IMR-90 (cell line): Measurements from ENCODE around the gene TMEM97.

Source experiments
- BHLHE40 ChIP-seq: fragments of 150-350 bp; IDR thresholded peaks from 2 replicates; pipeline ENCODE4 v1.6.1; 2016; ENCODE audit warnings: mild to moderate bottlenecking, low read depth, low read length
- CHD1 ChIP-seq: IDR thresholded peaks from 2 replicates; pipeline ENCODE4 v1.6.1; 2012; ENCODE audit warnings: low read depth, low read length, improper control_type of control experiment
- FOS ChIP-seq: fragments of 150-350 bp; IDR thresholded peaks from 2 replicates; pipeline ENCODE4 v1.6.1; 2016; ENCODE audit warnings: low read depth, low read length
- MAZ ChIP-seq: IDR thresholded peaks from 2 replicates; pipeline ENCODE4 v1.6.1; 2012; ENCODE audit warnings: low read depth, mild to moderate bottlenecking, low read length, improper control_type of control experiment, moderate library complexity, borderline replicate concordance
- MXI1 ChIP-seq: IDR thresholded peaks from 2 replicates; pipeline ENCODE4 v1.6.1; 2012; ENCODE audit warnings: low read depth, mild to moderate bottlenecking, low read length, moderate library complexity, borderline replicate concordance
- POLR2A ChIP-seq: IDR thresholded peaks from 2 replicates; pipeline ENCODE4 v1.6.1; 2012; ENCODE audit warnings: mild to moderate bottlenecking, low read depth, low read length
- RAD21 ChIP-seq: IDR thresholded peaks from 2 replicates; pipeline ENCODE4 v1.6.1; 2012; ENCODE audit warnings: low read length, improper control_type of control experiment
- RCOR1 ChIP-seq: IDR thresholded peaks from 2 replicates; pipeline ENCODE4 v1.6.1; 2012; ENCODE audit warnings: mild to moderate bottlenecking, low read length, improper control_type of control experiment; ENCODE audit not compliant: insufficient replicate concordance
- RFX5 ChIP-seq: IDR thresholded peaks from 2 replicates; pipeline ENCODE4 v1.8.0; 2012; ENCODE audit warnings: low read depth, mild to moderate bottlenecking, low read length, moderate library complexity
- SMC3 ChIP-seq: fragments of 150-350 bp; IDR thresholded peaks from 2 replicates; pipeline ENCODE4 v1.6.1; 2016; ENCODE audit warnings: low read depth, mild to moderate bottlenecking, antibody characterized with exemption, low read length, moderate library complexity
- TF ChIP-seq, protein P1 (sequence below): conservative IDR thresholded peaks from 2 replicates; pipeline ENCODE4 v1.5.1; 2012; ENCODE audit warnings: mild to moderate bottlenecking, low read depth, low read length, improper control_type of control experiment
- TF ChIP-seq, protein P2 (sequence below): fragments of 150-350 bp; IDR thresholded peaks from 2 replicates; pipeline ENCODE4 v1.6.1; 2016; ENCODE audit warnings: low read depth, mild to moderate bottlenecking, low read length, moderate library complexity, borderline replicate concordance
- TF ChIP-seq, protein P3 (sequence below): fragments of 150-350 bp; IDR thresholded peaks from 2 replicates; pipeline ENCODE4 v1.6.1; 2017; ENCODE audit warnings: mild to moderate bottlenecking, antibody characterized with exemption, low read length, low read depth

DNA sequence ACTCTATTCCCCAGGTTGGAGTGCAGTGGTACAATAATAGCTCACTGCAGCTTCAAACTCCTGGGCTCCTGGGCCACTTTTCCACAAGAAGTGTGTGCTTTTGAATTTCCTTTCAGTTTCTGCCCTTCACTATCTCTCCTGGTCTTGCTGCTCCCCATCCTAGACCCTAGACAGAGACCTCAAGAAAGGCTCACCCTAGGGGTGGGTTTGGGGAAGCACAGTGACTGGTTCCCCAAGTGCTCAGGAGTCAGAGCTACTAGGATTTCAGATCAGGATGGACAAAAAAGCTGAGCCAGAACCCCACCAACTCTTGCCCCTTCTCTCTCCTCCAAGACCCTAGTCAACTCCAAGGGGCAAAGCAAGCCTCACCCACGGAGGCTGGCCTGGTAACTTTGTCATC is 47.6 kb downstream of the TMEM97 start:
- TF ChIP-seq POLR2A: no peak
- no peak for TF ChIP-seq MAZ
- TF ChIP-seq, protein P1, sequence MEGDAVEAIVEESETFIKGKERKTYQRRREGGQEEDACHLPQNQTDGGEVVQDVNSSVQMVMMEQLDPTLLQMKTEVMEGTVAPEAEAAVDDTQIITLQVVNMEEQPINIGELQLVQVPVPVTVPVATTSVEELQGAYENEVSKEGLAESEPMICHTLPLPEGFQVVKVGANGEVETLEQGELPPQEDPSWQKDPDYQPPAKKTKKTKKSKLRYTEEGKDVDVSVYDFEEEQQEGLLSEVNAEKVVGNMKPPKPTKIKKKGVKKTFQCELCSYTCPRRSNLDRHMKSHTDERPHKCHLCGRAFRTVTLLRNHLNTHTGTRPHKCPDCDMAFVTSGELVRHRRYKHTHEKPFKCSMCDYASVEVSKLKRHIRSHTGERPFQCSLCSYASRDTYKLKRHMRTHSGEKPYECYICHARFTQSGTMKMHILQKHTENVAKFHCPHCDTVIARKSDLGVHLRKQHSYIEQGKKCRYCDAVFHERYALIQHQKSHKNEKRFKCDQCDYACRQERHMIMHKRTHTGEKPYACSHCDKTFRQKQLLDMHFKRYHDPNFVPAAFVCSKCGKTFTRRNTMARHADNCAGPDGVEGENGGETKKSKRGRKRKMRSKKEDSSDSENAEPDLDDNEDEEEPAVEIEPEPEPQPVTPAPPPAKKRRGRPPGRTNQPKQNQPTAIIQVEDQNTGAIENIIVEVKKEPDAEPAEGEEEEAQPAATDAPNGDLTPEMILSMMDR: no peak
- no peak for TF ChIP-seq BHLHE40
- no peak for TF ChIP-seq CHD1
- no peak for TF ChIP-seq RCOR1
- TF ChIP-seq SMC3: no peak
- no peak for TF ChIP-seq RFX5
- TF ChIP-seq, protein P2, sequence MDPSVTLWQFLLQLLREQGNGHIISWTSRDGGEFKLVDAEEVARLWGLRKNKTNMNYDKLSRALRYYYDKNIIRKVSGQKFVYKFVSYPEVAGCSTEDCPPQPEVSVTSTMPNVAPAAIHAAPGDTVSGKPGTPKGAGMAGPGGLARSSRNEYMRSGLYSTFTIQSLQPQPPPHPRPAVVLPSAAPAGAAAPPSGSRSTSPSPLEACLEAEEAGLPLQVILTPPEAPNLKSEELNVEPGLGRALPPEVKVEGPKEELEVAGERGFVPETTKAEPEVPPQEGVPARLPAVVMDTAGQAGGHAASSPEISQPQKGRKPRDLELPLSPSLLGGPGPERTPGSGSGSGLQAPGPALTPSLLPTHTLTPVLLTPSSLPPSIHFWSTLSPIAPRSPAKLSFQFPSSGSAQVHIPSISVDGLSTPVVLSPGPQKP: no peak
- TF ChIP-seq, protein P3, sequence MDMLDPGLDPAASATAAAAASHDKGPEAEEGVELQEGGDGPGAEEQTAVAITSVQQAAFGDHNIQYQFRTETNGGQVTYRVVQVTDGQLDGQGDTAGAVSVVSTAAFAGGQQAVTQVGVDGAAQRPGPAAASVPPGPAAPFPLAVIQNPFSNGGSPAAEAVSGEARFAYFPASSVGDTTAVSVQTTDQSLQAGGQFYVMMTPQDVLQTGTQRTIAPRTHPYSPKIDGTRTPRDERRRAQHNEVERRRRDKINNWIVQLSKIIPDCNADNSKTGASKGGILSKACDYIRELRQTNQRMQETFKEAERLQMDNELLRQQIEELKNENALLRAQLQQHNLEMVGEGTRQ: no peak
- TF ChIP-seq RAD21: no peak
- TF ChIP-seq MXI1: no peak
- TF ChIP-seq FOS: no peak
